WTC11 (cell line): ENCODE measurements around the gene ATF7. TPM values are rescaled to one million over a fixed set of nuclear protein-coding genes. Genes with fewer than 3 reads are reported as not detected.

Source experiments
- ATAC-seq: fragments of 200-7000 bp; cut with Tn5 transposase; 2 replicates; pipeline ENCODE4 v1.10.0; 2021; ENCODE audit warnings: mild to moderate bottlenecking, moderate library complexity
- CTCF ChIA-PET: fragments of 300-600 bp; sonication (Branson Sonifier 250); formaldehyde crosslinking; loops from one replicate; lab custom pipeline; 2021; ENCODE audit warnings: antibody characterized with exemption; lab: Charles Lee
- POLR2A ChIA-PET: fragments of 350-600 bp; sonication (Branson Sonifier 250); formaldehyde crosslinking; loops from one replicate; lab custom pipeline; 2021; ENCODE audit warnings: antibody characterized with exemption; lab: Charles Lee
- DNase-seq: peaks from one replicate; pipeline ENCODE4 v3.0.0; 2021; ENCODE audit warnings: low spot score
- H3K27ac Mint-ChIP-seq: 2 replicates; pipeline ENCODE4 v1.8.0; 2021; ENCODE audit warnings: mixed read lengths
- H3K27me3 Mint-ChIP-seq: 2 replicates; pipeline ENCODE4 v1.8.0; 2021; ENCODE audit warnings: low read depth, mild to moderate bottlenecking, moderate library complexity, mixed read lengths
- H3K36me3 Mint-ChIP-seq: 2 replicates; pipeline ENCODE4 v1.8.0; 2021; ENCODE audit warnings: mixed read lengths
- H3K4me1 Mint-ChIP-seq: 2 replicates; pipeline ENCODE4 v1.8.0; 2022; ENCODE audit warnings: mixed read lengths
- H3K4me3 Mint-ChIP-seq: 2 replicates; pipeline ENCODE4 v1.8.0; 2021; ENCODE audit warnings: mild to moderate bottlenecking, moderate library complexity, mixed read lengths
- H3K9me3 Mint-ChIP-seq: 2 replicates; pipeline ENCODE4 v1.8.0; 2021; ENCODE audit warnings: mixed read lengths
- FOXJ3 ChIP-seq: sonication (generic); formaldehyde crosslinking; IDR thresholded peaks from 2 replicates; pipeline ENCODE4 v1.9.0; 2021; ENCODE audit warnings: missing genetic modification reagents, mild to moderate bottlenecking, borderline replicate concordance
- FOXP1 ChIP-seq: sonication (generic); formaldehyde crosslinking; IDR thresholded peaks from 2 replicates; pipeline ENCODE4 v1.8.0; 2022; ENCODE audit warnings: missing genetic modification reagents, mild to moderate bottlenecking, moderate library complexity, borderline replicate concordance
- MYBL2 ChIP-seq: sonication (generic); formaldehyde crosslinking; IDR thresholded peaks from 2 replicates; pipeline ENCODE4 v1.8.1; 2023; ENCODE audit warnings: mild to moderate bottlenecking, moderate library complexity, missing genetic modification reagents
- OVOL2 ChIP-seq: fragments of 250-450 bp; sonication (Bioruptor Pico); IDR thresholded peaks from 2 replicates; pipeline ENCODE4 v1.9.0; 2021; ENCODE audit warnings: mild to moderate bottlenecking, borderline replicate concordance
- USF1 ChIP-seq: sonication (generic); formaldehyde crosslinking; IDR thresholded peaks from 2 replicates; pipeline ENCODE4 v1.8.0; 2022; ENCODE audit warnings: mild to moderate bottlenecking, missing genetic modification reagents
- ZBTB21 ChIP-seq: sonication (generic); formaldehyde crosslinking; IDR thresholded peaks from 2 replicates; pipeline ENCODE4 v1.8.1; 2023; ENCODE audit warnings: mild to moderate bottlenecking, missing genetic modification reagents, borderline replicate concordance
- ZNF263 ChIP-seq: sonication (generic); formaldehyde crosslinking; IDR thresholded peaks from 2 replicates; pipeline ENCODE4 v1.8.1; 2022; ENCODE audit warnings: low read depth, mild to moderate bottlenecking, moderate library complexity, missing genetic modification reagents
- ZNF396 ChIP-seq: fragments of 250-450 bp; sonication (Bioruptor Pico); IDR thresholded peaks from 2 replicates; pipeline ENCODE4 v1.8.0; 2021; ENCODE audit warnings: mild to moderate bottlenecking, moderate library complexity, borderline replicate concordance
- ZNF423 ChIP-seq: fragments of 250-450 bp; sonication (Bioruptor Pico); IDR thresholded peaks from 2 replicates; pipeline ENCODE4 v2.1.2; 2022; ENCODE audit warnings: mild to moderate bottlenecking, moderate library complexity
- ZNF512 ChIP-seq: sonication (generic); formaldehyde crosslinking; IDR thresholded peaks from 2 replicates; pipeline ENCODE4 v1.8.1; 2022; ENCODE audit warnings: missing genetic modification reagents, borderline replicate concordance
- ZNF532 ChIP-seq: fragments of 250-450 bp; sonication (Bioruptor Pico); IDR thresholded peaks from 2 replicates; pipeline ENCODE4 v1.9.0; 2021; ENCODE audit warnings: mild to moderate bottlenecking, borderline replicate concordance
- ZNF671 ChIP-seq: fragments of 250-450 bp; sonication (Bioruptor Pico); IDR thresholded peaks from 2 replicates; pipeline ENCODE4 v1.8.0; 2021; ENCODE audit warnings: mild to moderate bottlenecking
- total RNA-seq: library from RNA; stranded (reverse); gene quantifications from 3 replicates; pipeline ENCODE4 v1.2.3, GENCODE V29; 2021
- TF ChIP-seq, protein P1 (sequence below): fragments of 250-450 bp; sonication (Bioruptor Pico); conservative IDR thresholded peaks from 2 replicates; pipeline ENCODE4 v1.9.0; 2021; ENCODE audit warnings: mild to moderate bottlenecking

ATF7 gene
- total RNA-seq, 1 experiment from 2014 or later = 16.3 TPM

DNA sequence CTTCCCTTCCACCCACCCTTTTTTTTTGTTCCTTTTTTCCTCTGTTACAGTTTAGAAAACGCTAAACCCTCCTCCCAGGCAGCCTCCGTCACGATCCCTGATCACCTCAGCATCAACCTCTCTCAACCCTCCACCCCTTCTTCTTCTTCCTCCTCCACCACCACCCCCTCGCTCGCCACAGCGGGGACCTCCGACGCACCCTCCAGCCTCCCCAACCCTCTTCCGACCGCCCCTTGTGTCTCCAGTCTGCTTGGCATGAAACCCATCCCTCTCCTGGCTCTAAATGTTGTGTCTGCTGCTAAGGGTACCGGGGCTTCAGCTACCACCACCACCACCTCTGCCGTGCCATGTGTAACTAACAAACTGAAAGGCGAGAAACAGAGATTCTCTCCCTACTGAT is 151.4 kb downstream of the ATF7 start (continued):
- no peak for TF ChIP-seq ZNF263 (CRISPR knock-in tag)
- TF ChIP-seq ZBTB21 (CRISPR knock-in tag) = no peak
- no peak for TF ChIP-seq FOXP1
- TF ChIP-seq FOXJ3 (CRISPR knock-in tag) = no peak
- no peak for TF ChIP-seq ZNF396
- TF ChIP-seq ZNF423 (CRISPR knock-in tag) = no peak
- no peak for TF ChIP-seq MYBL2 (CRISPR knock-in tag)
- TF ChIP-seq ZNF671 = no peak
- TF ChIP-seq ZNF532 (CRISPR knock-in tag) = no peak

DNA sequence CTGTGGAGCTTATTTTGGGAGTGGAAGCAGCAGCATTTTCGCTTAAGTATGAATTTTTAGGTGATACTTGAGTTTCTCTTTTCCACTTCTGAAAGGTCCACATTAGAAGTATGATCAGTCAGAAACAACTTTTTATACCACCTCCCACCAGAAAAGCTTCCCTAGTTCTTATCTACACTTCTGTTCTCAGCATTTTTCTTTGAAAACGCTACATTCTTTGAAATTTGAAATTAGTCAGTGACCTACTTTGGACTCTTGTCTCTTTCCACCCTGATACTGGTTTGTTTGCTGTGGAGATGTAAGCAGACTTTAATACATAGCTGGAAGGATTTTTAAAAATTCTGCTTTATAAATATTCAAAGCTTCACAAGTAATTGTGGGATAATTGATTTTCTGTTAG is 152.1 kb downstream of the ATF7 start:
- no peaks in the 10 kb centered on the region for H3K27me3 Mint-ChIP-seq
- ChIA-PET POLR2A (interaction anchor here (1.4 kb wide), 1 partner anchor 15 kb away, joined by 4 read pairs; no protein-coding TSS in a partner anchor), CTCF (interaction anchor here (1.1 to 2.0 kb wide), 3 partner anchors 8 to 34 kb away, joined by 3 to 8 read pairs (median 7); partner anchors contain the start of gene TARBP2)
- TF ChIP-seq USF1 (CRISPR knock-in tag) (no peak), ZNF512 (CRISPR knock-in tag) (no peak), OVOL2 (CRISPR knock-in tag) (no peak), MYBL2 (CRISPR knock-in tag) (no peak)
- H3K36me3 Mint-ChIP-seq = peaks cover 89% of the 10 kb centered on the region
- no peaks in the 10 kb centered on the region for H3K9me3 Mint-ChIP-seq
- peaks cover 38% of the 10 kb centered on the region for H3K4me1 Mint-ChIP-seq
- peak overlapping the region; percentile 22 for H3K27ac Mint-ChIP-seq
- no peak for DNase-seq
- no peak for ATAC-seq
- no peak overlapping the region for H3K4me3 Mint-ChIP-seq

DNA sequence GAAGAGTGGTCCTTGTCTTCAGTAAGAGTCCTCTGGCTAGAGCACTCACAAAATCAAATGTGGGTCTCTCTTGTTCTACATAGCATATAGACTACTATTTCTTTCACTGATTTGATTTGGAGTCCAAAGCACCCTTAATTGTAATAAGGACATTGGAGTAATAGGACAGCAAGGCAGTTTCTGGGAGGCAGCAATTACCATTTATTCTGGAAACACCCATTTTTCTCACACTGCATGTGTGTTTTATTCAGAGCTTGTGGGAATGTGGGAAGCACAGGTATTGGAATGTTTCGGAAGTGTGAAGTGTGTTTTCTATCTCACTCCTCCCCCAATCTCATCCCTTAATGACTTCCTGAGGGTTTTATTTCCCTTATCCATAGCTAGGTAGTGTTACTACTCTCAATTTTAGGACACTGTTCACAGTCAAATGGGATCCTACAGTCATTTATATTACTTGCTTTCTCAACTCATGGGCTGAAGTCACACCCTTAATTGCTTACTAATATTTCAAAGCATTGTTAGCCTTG is 154.1 kb downstream of the ATF7 start:
- no peak for DNase-seq
- peaks cover 37% of the 10 kb centered on the region for H3K4me1 Mint-ChIP-seq
- ChIA-PET POLR2A (interaction anchor here (0.6 kb wide), 2 partner anchors 15 to 16 kb away, joined by 3 read pairs; no protein-coding TSS in a partner anchor), CTCF (interaction anchor here (0.9 kb wide), 1 partner anchor 9 kb away, joined by 3 read pairs; no protein-coding TSS in a partner anchor)
- TF ChIP-seq, protein P1, sequence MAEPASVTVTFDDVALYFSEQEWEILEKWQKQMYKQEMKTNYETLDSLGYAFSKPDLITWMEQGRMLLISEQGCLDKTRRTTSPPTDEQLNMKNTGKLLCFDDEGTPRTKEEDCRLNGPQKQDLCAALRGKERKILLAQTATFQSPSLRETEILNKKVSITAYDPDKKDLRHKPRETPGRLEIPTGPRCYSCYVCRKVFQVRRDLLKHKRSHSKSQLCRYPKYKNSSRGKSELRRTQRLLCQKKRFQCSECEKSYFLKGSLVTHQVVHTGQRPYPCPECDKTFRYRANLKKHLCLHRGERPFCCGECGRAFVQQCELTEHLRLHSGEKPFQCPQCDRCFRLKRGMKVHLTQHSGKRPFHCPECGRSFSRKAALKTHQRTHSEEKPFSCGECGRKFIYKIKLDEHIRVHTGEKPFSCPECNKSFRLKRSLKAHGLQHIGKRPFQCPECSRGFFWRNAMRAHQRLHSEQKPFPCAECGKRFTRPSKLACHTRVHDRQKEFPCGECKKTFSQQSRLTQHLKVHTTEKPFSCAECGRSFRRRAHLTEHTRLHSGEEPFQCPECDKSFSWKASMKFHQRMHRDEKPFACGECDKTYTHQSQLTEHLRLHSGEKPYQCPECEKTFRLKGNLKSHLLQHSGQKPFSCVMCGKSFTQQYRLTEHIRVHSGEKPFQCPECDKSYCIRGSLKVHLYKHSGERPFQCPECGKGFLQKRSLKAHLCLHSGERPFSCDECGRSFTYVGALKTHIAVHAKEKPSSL (CRISPR knock-in tag) = 0 out of 2 replicates have a peak, but pooled peaks have one; percentile 41
- no peak for TF ChIP-seq FOXP1
- no peaks in the 10 kb centered on the region for H3K27me3 Mint-ChIP-seq
- H3K27ac Mint-ChIP-seq = peak overlapping the region; percentile 52
- H3K4me3 Mint-ChIP-seq = no peak overlapping the region
- peaks cover 94% of the 10 kb centered on the region for H3K36me3 Mint-ChIP-seq
- ATAC-seq = no peak
- no peaks in the 10 kb centered on the region for H3K9me3 Mint-ChIP-seq
